ENCODE measurements around the gene GRAMD4.

GRAMD4 gene

DNA sequence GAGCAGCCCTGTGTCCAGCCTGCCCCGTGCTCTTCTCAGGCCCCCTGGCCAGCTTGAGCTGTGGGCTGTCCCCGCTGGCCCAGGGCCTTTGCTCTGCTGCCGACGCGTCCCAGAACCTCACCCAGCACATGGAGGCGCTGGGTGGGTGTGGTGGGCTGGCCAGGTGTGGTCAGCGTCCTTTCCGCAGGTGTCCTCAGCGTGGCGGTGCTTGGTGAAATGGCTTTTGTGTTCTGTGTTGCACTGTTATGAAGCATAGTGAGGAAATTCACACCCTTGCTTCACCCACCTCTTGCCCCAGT lies 37.4 kb downstream of the GRAMD4 start:
- DNase-seq (ENCODE audit: low read depth): no peak
- TF ChIP-seq, protein P1, sequence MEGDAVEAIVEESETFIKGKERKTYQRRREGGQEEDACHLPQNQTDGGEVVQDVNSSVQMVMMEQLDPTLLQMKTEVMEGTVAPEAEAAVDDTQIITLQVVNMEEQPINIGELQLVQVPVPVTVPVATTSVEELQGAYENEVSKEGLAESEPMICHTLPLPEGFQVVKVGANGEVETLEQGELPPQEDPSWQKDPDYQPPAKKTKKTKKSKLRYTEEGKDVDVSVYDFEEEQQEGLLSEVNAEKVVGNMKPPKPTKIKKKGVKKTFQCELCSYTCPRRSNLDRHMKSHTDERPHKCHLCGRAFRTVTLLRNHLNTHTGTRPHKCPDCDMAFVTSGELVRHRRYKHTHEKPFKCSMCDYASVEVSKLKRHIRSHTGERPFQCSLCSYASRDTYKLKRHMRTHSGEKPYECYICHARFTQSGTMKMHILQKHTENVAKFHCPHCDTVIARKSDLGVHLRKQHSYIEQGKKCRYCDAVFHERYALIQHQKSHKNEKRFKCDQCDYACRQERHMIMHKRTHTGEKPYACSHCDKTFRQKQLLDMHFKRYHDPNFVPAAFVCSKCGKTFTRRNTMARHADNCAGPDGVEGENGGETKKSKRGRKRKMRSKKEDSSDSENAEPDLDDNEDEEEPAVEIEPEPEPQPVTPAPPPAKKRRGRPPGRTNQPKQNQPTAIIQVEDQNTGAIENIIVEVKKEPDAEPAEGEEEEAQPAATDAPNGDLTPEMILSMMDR (conservative IDR thresholded peaks at IDR 0.05; ENCODE audit: low read depth, low read length): no peak
- H3K4me3 ChIP-seq (ENCODE audit: low read length): no peak overlapping the region

- TF ChIP-seq, protein P1 (conservative IDR thresholded peaks at IDR 0.05; ENCODE audit: low read depth, low read length): no peak
- no peak for DNase-seq (ENCODE audit: low read depth)
- H3K4me3 ChIP-seq (ENCODE audit: low read length): no peak overlapping the region
Measured at GRCh38 chr22:46657996-46658947, 38.1 kb downstream of the GRAMD4 start.

DNA sequence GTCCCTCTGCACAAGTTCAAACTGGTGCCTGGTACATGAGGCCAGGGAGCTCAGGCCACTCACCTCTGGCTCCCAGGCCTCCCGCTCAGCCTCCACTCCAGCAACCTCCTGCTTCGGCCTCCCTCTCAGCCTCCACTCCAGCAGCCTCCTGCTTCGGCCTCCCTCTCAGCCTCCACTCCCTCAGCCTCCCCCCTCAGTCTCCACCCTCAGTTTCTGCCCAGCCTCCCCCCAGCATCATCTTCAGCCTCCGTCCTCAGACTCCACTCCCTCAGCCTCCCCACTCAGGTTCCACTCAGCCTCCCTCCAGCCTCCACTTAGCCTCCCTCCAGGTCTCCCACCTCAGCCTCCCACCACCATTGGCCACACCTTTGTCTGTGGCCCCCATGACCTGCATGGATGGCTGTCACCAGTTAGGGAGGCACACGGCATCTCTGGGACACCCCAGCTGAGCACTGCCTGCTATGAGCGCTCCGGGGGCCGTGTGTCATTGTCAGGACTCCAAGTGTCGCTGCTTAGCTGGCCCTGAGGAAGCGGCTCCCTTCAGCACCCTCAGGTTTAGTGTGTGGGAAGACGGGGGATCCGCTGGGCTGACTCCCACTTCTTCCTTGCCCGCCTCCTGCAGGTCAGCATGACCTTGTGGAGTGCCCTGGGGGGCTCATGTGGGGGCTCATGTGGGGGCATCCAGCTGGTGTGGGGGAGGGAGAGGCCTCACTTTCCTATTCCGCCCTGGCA lies 39.0 kb downstream of the GRAMD4 start:
- H3K4me3 ChIP-seq (ENCODE audit: low read length): no peak overlapping the region
- DNase-seq (ENCODE audit: low read depth): no peak
- TF ChIP-seq, protein P1 (conservative IDR thresholded peaks at IDR 0.05; ENCODE audit: low read depth, low read length): no peak

GRCh38 chr22:46659791-46660186 lies 39.6 kb downstream of the GRAMD4 start:
- DNase-seq (ENCODE audit: low read depth): no peak
- H3K4me3 ChIP-seq (ENCODE audit: low read length): no peak overlapping the region
- TF ChIP-seq, protein P1 (conservative IDR thresholded peaks at IDR 0.05; ENCODE audit: low read depth, low read length): no peak

DNA sequence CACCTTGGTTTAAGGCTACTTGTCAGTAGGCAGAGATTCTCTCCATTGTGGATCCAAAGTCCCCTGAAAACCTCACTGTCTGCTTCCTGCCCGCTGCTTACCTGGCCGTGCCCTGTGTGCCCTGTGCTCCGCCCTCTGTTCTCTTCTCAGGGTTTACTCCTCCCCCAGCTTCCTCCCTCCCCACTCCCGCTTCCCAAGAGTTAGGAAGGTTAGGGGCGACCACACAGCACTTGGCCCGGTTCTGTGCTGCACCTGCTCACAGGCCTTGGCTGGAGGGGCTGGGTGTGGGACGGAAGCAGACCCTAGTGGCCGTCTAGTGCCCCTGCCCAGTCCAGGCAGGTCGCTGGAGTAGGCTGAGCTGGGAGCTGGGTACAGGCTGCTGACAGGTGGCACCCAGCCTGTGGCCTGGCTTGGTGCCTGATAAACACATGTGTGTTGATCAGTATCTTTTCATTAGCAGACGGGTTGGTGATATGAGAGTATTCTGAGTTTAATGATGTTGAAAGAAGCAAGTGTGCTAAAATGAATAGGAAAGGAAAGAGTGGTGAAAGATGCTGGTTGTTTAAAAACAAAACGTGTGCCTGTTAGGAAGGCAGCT lies 40.5 kb downstream of the GRAMD4 start:
- TF ChIP-seq, protein P1 (conservative IDR thresholded peaks at IDR 0.05; ENCODE audit: low read depth, low read length): peak; percentile 11
- no peak overlapping the region for H3K4me3 ChIP-seq (ENCODE audit: low read length)
- DNase-seq (ENCODE audit: low read depth): no peak

DNA sequence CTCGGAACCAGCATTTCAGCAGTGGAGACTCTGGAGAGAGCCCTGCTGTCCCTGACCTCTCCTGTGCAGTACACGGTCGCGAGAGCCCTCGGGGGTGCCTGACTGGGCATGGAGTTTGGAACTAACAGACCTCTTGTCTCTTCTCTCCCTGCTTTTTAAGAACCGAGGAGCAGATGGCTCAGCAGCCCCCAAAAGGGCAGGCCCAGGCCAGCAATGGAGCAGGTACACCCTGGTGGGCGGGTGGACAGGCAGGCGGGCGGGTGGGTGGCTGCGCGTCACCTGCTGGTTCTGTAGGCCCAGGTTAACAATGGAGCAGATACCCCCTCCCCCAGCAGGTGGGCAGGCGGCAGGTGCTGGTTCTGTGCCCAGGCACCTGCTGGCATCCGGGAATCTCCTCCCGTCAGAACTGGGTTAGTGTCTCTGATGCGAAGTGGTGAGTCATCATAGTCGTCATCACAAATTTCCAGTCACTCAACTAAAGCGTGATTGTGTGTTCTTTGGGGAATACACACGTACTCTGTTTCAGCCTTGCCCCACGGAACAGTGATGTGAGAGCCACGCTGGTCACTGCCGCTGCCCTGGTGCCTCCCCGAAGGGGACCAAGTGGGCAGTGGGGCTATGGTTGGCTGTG lies 41.1 kb downstream of the GRAMD4 start:
- TF ChIP-seq, protein P1 (conservative IDR thresholded peaks at IDR 0.05; ENCODE audit: low read depth, low read length): no peak
- H3K4me3 ChIP-seq (ENCODE audit: low read length): no peak overlapping the region
- DNase-seq (ENCODE audit: low read depth): no peak

Data from retinal pigment epithelial cell (primary cell).